ENCODE data around the gene COLGALT1. TPM values are rescaled to one million over a fixed set of nuclear protein-coding genes. Genes with fewer than 3 reads are reported as not detected.

Gene COLGALT1
- polyA plus RNA-seq, 1 experiment, result 89.0 TPM

GRCh38 chr19:17620696-17621095, 65.2 kb downstream of the COLGALT1 start:
- H3K9me3 ChIP-seq (ENCODE audit: control insufficient read depth, insufficient read depth, low read length), result peaks cover 10% of the 10 kb centered on the region
- CTCF ChIA-PET, result interaction anchor here (0.6 kb wide), 1 partner anchor 30 kb away, joined by 3 read pairs; no protein-coding TSS in a partner anchor
- H3K27me3 ChIP-seq (ENCODE audit: control insufficient read depth, insufficient read depth, low read length), result peaks cover 2% of the 10 kb centered on the region
- no peak overlapping the region for H3K27ac ChIP-seq (ENCODE audit: low read depth, low read length)
- no peak for TF ChIP-seq CTCF (IDR thresholded peaks at IDR 0.05; ENCODE audit: low read depth, low read length)
- POLR2A ChIA-PET, result interaction anchor here (0.6 kb wide), 1 partner anchor 1829 kb away, joined by 3 read pairs; no protein-coding TSS in a partner anchor
- H3K4me3 ChIP-seq (ENCODE audit: low read depth, low read length), result no peak overlapping the region
- DNase-seq (ENCODE audit: low read depth, low spot score), result no peak

- Histone ChIP-seq H3K27me3 (ENCODE audit: control insufficient read depth, insufficient read depth, low read length) (peaks cover 2% of the 10 kb centered on the region), H3K4me3 (ENCODE audit: low read depth, low read length) (no peak overlapping the region), H3K9me3 (ENCODE audit: control insufficient read depth, insufficient read depth, low read length) (peaks cover 6% of the 10 kb centered on the region), H3K27ac (ENCODE audit: low read depth, low read length) (no peak overlapping the region)
- DNase-seq (ENCODE audit: low read depth, low spot score), result no peak
- ChIA-PET POLR2A (no interaction called here), CTCF (no interaction called here)
- no peak for TF ChIP-seq CTCF (IDR thresholded peaks at IDR 0.05; ENCODE audit: low read depth, low read length)
Observed at GRCh38 chr19:17623224-17623935, 67.9 kb downstream of the COLGALT1 start.

- POLR2A ChIA-PET, result no interaction called here
- Histone ChIP-seq H3K27ac (ENCODE audit: low read depth, low read length) (no peak overlapping the region), H3K4me3 (ENCODE audit: low read depth, low read length) (no peak overlapping the region), H3K27me3 (ENCODE audit: control insufficient read depth, insufficient read depth, low read length) (peaks cover 6% of the 10 kb centered on the region), H3K9me3 (ENCODE audit: control insufficient read depth, insufficient read depth, low read length) (peaks cover 6% of the 10 kb centered on the region)
- TF ChIP-seq CTCF (IDR thresholded peaks at IDR 0.05; ENCODE audit: low read depth, low read length), result no peak
- no peak for DNase-seq (ENCODE audit: low read depth, low spot score)
- CTCF ChIA-PET, result no interaction called here
Observed at GRCh38 chr19:17624314-17624991, 69.0 kb downstream of the COLGALT1 start.

GRCh38 chr19:17625043-17625442, 69.6 kb downstream of the COLGALT1 start:
- no peak for DNase-seq (ENCODE audit: low read depth, low spot score)
- ChIA-PET CTCF (no interaction called here), POLR2A (no interaction called here)
- Histone ChIP-seq H3K27ac (ENCODE audit: low read depth, low read length) (no peak overlapping the region), H3K27me3 (ENCODE audit: control insufficient read depth, insufficient read depth, low read length) (peaks cover 6% of the 10 kb centered on the region), H3K9me3 (ENCODE audit: control insufficient read depth, insufficient read depth, low read length) (peaks cover 6% of the 10 kb centered on the region), H3K4me3 (ENCODE audit: low read depth, low read length) (no peak overlapping the region)
- TF ChIP-seq CTCF (IDR thresholded peaks at IDR 0.05; ENCODE audit: low read depth, low read length), result no peak

- Histone ChIP-seq H3K9me3 (ENCODE audit: control insufficient read depth, insufficient read depth, low read length) (peaks cover 6% of the 10 kb centered on the region), H3K27ac (ENCODE audit: low read depth, low read length) (no peak overlapping the region), H3K27me3 (ENCODE audit: control insufficient read depth, insufficient read depth, low read length) (peaks cover 6% of the 10 kb centered on the region), H3K4me3 (ENCODE audit: low read depth, low read length) (no peak overlapping the region)
- POLR2A ChIA-PET, result no interaction called here
- CTCF ChIA-PET, result no interaction called here
- DNase-seq (ENCODE audit: low read depth, low spot score), result no peak
- TF ChIP-seq CTCF (IDR thresholded peaks at IDR 0.05; ENCODE audit: low read depth, low read length), result no peak
Observed at GRCh38 chr19:17625980-17626379, 70.5 kb downstream of the COLGALT1 start.

Measured in AG04450 (cell line).